ENCODE data around the gene TSBP1. TPM values are rescaled to one million over a fixed set of nuclear protein-coding genes. Genes with fewer than 3 reads are reported as not detected.

The TSBP1 gene
- total RNA-seq, 1 experiment from 2014 or later = not detected

DNA sequence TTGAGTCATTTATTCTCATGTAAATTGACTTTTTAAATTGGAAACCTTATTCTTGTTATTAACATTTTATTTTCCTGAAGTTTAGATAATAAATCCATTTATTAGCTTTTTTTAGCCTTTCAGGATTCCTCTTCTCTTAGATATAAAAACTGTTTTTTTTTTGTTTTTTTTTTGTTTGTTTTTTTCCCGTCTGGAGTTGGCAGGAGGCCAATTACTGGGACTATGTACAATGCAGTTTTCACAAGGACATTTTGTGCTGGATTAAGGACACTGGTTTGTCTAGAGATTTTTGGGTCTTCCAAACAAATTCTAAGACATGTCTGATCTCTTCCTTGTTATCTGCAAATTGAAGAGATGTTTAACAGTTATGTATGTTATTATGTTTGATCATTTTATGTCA is 34.0 kb upstream of the TSBP1 start:
- no peak overlapping the region for H3K9ac ChIP-seq (ENCODE audit: low read length)
- H3K9me2 ChIP-seq (ENCODE audit: insufficient read depth) = no peaks in the 10 kb centered on the region
- ChIA-PET CTCF (interaction anchor here (1.4 kb wide), 1 partner anchor 151 kb away, joined by 3 read pairs; no protein-coding TSS in a partner anchor), POLR2A (no interaction called here), RAD21 (ENCODE audit: low non-redundant PET in 1 of 2, low total read pairs in 2 of 2, uncharacterized antibody in 2 of 2, unreplicated experiment in 2 of 2) (no interaction called here)
- no peaks in the 10 kb centered on the region for H4K20me1 ChIP-seq (ENCODE audit: insufficient read depth)
- no peak overlapping the region for H2AFZ ChIP-seq (ENCODE audit: low read depth, low read length, poor library complexity, severe bottlenecking)
- no peaks in the 10 kb centered on the region for H3K36me3 ChIP-seq (ENCODE audit: control insufficient read depth in 1 of 2, insufficient read depth in 2 of 2, low read length in 2 of 2)
- TF ChIP-seq FOSL1 (IDR thresholded peaks at IDR 0.05; ENCODE audit: low read depth) = no peak
- TF ChIP-seq, protein P1, sequence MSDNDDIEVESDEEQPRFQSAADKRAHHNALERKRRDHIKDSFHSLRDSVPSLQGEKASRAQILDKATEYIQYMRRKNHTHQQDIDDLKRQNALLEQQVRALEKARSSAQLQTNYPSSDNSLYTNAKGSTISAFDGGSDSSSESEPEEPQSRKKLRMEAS (IDR thresholded peaks at IDR 0.05) = no peak
- TF ChIP-seq, protein P2, sequence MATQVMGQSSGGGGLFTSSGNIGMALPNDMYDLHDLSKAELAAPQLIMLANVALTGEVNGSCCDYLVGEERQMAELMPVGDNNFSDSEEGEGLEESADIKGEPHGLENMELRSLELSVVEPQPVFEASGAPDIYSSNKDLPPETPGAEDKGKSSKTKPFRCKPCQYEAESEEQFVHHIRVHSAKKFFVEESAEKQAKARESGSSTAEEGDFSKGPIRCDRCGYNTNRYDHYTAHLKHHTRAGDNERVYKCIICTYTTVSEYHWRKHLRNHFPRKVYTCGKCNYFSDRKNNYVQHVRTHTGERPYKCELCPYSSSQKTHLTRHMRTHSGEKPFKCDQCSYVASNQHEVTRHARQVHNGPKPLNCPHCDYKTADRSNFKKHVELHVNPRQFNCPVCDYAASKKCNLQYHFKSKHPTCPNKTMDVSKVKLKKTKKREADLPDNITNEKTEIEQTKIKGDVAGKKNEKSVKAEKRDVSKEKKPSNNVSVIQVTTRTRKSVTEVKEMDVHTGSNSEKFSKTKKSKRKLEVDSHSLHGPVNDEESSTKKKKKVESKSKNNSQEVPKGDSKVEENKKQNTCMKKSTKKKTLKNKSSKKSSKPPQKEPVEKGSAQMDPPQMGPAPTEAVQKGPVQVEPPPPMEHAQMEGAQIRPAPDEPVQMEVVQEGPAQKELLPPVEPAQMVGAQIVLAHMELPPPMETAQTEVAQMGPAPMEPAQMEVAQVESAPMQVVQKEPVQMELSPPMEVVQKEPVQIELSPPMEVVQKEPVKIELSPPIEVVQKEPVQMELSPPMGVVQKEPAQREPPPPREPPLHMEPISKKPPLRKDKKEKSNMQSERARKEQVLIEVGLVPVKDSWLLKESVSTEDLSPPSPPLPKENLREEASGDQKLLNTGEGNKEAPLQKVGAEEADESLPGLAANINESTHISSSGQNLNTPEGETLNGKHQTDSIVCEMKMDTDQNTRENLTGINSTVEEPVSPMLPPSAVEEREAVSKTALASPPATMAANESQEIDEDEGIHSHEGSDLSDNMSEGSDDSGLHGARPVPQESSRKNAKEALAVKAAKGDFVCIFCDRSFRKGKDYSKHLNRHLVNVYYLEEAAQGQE (IDR thresholded peaks at IDR 0.05; ENCODE audit: low read depth) = no peak
- TF ChIP-seq CBX3 (IDR thresholded peaks at IDR 0.05; ENCODE audit: low read depth) = no peak
- TF ChIP-seq EGR1 (IDR thresholded peaks at IDR 0.05; ENCODE audit: low read depth) = no peak
- TF ChIP-seq EZH2phosphoT487 (IDR thresholded peaks at IDR 0.05; ENCODE audit: borderline replicate concordance) = no peak
- no peak for TF ChIP-seq YY1 (IDR thresholded peaks at IDR 0.05; ENCODE audit: extremely low read depth, insufficient replicate concordance, low read depth, low read length)
- no peak for TF ChIP-seq EZH2 (IDR thresholded peaks at IDR 0.05)
- TF ChIP-seq, protein P3, sequence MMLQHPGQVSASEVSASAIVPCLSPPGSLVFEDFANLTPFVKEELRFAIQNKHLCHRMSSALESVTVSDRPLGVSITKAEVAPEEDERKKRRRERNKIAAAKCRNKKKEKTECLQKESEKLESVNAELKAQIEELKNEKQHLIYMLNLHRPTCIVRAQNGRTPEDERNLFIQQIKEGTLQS (IDR thresholded peaks at IDR 0.05) = no peak
- TF ChIP-seq SRF (IDR thresholded peaks at IDR 0.05; ENCODE audit: low read depth) = no peak
- no peak for TF ChIP-seq ZFX (IDR thresholded peaks at IDR 0.05)
- TF ChIP-seq, protein P4, sequence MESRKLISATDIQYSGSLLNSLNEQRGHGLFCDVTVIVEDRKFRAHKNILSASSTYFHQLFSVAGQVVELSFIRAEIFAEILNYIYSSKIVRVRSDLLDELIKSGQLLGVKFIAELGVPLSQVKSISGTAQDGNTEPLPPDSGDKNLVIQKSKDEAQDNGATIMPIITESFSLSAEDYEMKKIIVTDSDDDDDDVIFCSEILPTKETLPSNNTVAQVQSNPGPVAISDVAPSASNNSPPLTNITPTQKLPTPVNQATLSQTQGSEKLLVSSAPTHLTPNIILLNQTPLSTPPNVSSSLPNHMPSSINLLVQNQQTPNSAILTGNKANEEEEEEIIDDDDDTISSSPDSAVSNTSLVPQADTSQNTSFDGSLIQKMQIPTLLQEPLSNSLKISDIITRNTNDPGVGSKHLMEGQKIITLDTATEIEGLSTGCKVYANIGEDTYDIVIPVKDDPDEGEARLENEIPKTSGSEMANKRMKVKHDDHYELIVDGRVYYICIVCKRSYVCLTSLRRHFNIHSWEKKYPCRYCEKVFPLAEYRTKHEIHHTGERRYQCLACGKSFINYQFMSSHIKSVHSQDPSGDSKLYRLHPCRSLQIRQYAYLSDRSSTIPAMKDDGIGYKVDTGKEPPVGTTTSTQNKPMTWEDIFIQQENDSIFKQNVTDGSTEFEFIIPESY (IDR thresholded peaks at IDR 0.05; ENCODE audit: extremely low read depth, insufficient replicate concordance, low read length) = no peak
- TF ChIP-seq ZNF274 (IDR thresholded peaks at IDR 0.05; ENCODE audit: low read depth, low read length) = no peak
- no peak for TF ChIP-seq TCF7L2 (IDR thresholded peaks at IDR 0.05; ENCODE audit: borderline replicate concordance, extremely low read depth, insufficient read depth, insufficient read length)
- ATAC-seq (no peak), DNase-seq (ENCODE audit: low read depth, low spot score) (no peak)
- H3K4me2 ChIP-seq (ENCODE audit: low read length) = no peak overlapping the region
- H3K9me3 ChIP-seq (ENCODE audit: control insufficient read depth in 1 of 2, insufficient read depth in 1 of 2, low read depth in 1 of 2, low read length in 2 of 2) = no peaks in the 10 kb centered on the region
- no peak overlapping the region for H3K4me3 ChIP-seq (replicated peaks in 1 of 2; ENCODE audit: low read depth in 1 of 2, low read length in 2 of 2)
- no peak overlapping the region for H3K27ac ChIP-seq (ENCODE audit: low read depth, low read length)
- intact Hi-C loops (cut with micrococcal nuclease) = no loop called here
- H3K27me3 ChIP-seq (ENCODE audit: insufficient read depth, low read length) = no peaks in the 10 kb centered on the region
- no peaks in the 10 kb centered on the region for H3K79me2 ChIP-seq (ENCODE audit: insufficient read depth, low read length)
- no TSS peak for BruUV-seq (replicated peaks)
- H3K4me1 ChIP-seq (ENCODE audit: control insufficient read depth in 1 of 2, insufficient read depth in 2 of 2, low read length in 2 of 2) = no peaks in the 10 kb centered on the region; a peak in 1 of 4 replicates

Measured in HCT116 (cell line).